Measurements from ENCODE around the gene TSHZ3. TPM values are rescaled to one million over a fixed set of nuclear protein-coding genes. Genes with fewer than 3 reads are reported as not detected.

Gene TSHZ3
- polyA plus RNA-seq, 1 experiment = 5.1 TPM

GRCh38 chr19:31312009-31312676 lies 37.1 kb downstream of the TSHZ3 start:
- no peaks in the 10 kb centered on the region for H3K27me3 ChIP-seq (ENCODE audit: control insufficient read depth, insufficient read depth, low read length)
- CTCF ChIA-PET = interaction anchor here (0.5 kb wide), 1 partner anchor 260 kb away, joined by 3 read pairs; no protein-coding TSS in a partner anchor
- DNase-seq (ENCODE audit: low read depth) = peak; percentile 27
- 0 out of 2 replicates have a peak, but pooled peaks cover 1% of the 10 kb centered on the region for H3K36me3 ChIP-seq (ENCODE audit: control insufficient read depth, insufficient read depth, low read length)
- TF ChIP-seq, protein P1, sequence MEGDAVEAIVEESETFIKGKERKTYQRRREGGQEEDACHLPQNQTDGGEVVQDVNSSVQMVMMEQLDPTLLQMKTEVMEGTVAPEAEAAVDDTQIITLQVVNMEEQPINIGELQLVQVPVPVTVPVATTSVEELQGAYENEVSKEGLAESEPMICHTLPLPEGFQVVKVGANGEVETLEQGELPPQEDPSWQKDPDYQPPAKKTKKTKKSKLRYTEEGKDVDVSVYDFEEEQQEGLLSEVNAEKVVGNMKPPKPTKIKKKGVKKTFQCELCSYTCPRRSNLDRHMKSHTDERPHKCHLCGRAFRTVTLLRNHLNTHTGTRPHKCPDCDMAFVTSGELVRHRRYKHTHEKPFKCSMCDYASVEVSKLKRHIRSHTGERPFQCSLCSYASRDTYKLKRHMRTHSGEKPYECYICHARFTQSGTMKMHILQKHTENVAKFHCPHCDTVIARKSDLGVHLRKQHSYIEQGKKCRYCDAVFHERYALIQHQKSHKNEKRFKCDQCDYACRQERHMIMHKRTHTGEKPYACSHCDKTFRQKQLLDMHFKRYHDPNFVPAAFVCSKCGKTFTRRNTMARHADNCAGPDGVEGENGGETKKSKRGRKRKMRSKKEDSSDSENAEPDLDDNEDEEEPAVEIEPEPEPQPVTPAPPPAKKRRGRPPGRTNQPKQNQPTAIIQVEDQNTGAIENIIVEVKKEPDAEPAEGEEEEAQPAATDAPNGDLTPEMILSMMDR (IDR thresholded peaks at IDR 0.05; ENCODE audit: insufficient read depth, low read depth, low read length) = no peak
- H3K4me3 ChIP-seq (ENCODE audit: low read depth, low read length) = no peak overlapping the region
- POLR2A ChIA-PET = no interaction called here

DNA sequence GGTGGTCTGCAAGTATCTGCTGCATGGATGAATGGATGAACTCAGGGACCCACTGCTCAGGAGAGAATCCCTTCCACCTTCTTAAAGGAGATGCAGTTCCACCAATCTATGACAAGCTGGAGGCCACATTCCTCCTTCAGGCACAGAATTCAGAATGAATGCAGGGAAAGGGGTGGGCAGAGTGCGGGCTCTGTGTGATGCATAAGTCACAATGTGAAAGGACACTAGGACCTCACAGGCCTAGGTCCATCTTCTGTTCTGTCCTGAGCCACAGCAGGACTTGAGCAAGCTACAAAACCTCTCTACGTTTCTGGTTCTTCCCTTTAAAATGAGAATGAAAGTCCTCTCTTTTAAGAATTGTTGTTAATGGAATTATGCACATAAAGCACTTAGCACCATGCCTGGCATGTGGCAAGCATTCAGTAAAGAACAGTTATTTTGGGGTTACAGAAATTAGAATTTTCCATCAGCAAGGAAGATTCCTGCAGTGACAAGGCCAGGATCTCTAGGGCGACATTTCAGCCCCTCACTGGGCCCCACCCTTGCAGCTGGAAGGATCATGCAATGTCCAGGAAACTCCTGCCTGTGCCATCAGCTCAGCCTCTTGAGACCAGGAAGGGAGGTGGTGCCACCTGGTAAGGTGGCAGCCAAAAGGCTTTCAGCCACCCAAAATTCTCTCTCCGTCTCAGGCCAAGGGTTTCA lies 38.7 kb downstream of the TSHZ3 start:
- Histone ChIP-seq H3K4me3 (ENCODE audit: low read depth, low read length) (no peak overlapping the region), H3K36me3 (ENCODE audit: control insufficient read depth, insufficient read depth, low read length) (0 out of 2 replicates have a peak, but pooled peaks cover 1% of the 10 kb centered on the region), H3K27me3 (ENCODE audit: control insufficient read depth, insufficient read depth, low read length) (no peaks in the 10 kb centered on the region)
- ChIA-PET CTCF (no interaction called here), POLR2A (no interaction called here)
- TF ChIP-seq, protein P1 (IDR thresholded peaks at IDR 0.05; ENCODE audit: insufficient read depth, low read depth, low read length) = no peak
- DNase-seq (ENCODE audit: low read depth) = no peak

GRCh38 chr19:31308781-31309180 lies 40.5 kb downstream of the TSHZ3 start:
- ChIA-PET CTCF (no interaction called here), POLR2A (no interaction called here)
- Histone ChIP-seq H3K36me3 (ENCODE audit: control insufficient read depth, insufficient read depth, low read length) (0 out of 2 replicates have a peak, but pooled peaks cover 1% of the 10 kb centered on the region), H3K4me3 (ENCODE audit: low read depth, low read length) (no peak overlapping the region), H3K27me3 (ENCODE audit: control insufficient read depth, insufficient read depth, low read length) (no peaks in the 10 kb centered on the region)
- TF ChIP-seq, protein P1 (IDR thresholded peaks at IDR 0.05; ENCODE audit: insufficient read depth, low read depth, low read length) = no peak
- no peak for DNase-seq (ENCODE audit: low read depth)

GRCh38 chr19:31307071-31307669 lies 42.1 kb downstream of the TSHZ3 start:
- POLR2A ChIA-PET = no interaction called here
- DNase-seq (ENCODE audit: low read depth) = no peak
- Histone ChIP-seq H3K4me3 (ENCODE audit: low read depth, low read length) (no peak overlapping the region), H3K27me3 (ENCODE audit: control insufficient read depth, insufficient read depth, low read length) (no peaks in the 10 kb centered on the region), H3K36me3 (ENCODE audit: control insufficient read depth, insufficient read depth, low read length) (peaks cover 3% of the 10 kb centered on the region; the same call in 1 of the 2 replicates)
- CTCF ChIA-PET = no interaction called here
- TF ChIP-seq, protein P1 (IDR thresholded peaks at IDR 0.05; ENCODE audit: insufficient read depth, low read depth, low read length) = no peak

All from BJ (cell line).